HG03175 (cell line): Measurements from ENCODE around the gene RPS6KL1.

Source experiments
- ATAC-seq: cut with Tn5 transposase; IDR thresholded peaks from one replicate; pipeline ENCODE4 v1.9.1; 2021; ENCODE audit warnings: mild to moderate bottlenecking, moderate library complexity; ENCODE audit not compliant: unreplicated experiment

Gene RPS6KL1

DNA sequence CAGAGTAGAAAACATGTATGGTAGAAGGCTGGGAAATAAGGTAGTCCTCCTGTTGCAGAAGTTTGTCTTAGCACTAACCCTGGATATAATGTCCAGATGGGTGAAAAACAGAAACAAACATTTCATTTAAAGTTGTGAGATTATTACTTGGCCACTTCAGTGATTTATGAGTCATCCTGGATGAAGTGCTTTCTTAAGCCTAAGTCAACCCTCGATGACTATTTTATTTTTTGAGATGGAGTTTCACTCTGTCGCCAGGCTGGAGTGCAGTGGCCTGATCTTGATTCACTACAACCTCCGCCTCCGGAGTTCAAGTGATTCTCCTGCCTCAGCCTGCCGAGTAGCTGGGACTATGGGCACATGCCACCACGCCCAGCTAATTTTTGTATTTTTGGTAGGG lies 31.2 kb downstream of the RPS6KL1 start:
- no peak for ATAC-seq

GRCh38 chr14:74890262-74890661 lies 32.8 kb downstream of the RPS6KL1 start:
- no peak for ATAC-seq

DNA sequence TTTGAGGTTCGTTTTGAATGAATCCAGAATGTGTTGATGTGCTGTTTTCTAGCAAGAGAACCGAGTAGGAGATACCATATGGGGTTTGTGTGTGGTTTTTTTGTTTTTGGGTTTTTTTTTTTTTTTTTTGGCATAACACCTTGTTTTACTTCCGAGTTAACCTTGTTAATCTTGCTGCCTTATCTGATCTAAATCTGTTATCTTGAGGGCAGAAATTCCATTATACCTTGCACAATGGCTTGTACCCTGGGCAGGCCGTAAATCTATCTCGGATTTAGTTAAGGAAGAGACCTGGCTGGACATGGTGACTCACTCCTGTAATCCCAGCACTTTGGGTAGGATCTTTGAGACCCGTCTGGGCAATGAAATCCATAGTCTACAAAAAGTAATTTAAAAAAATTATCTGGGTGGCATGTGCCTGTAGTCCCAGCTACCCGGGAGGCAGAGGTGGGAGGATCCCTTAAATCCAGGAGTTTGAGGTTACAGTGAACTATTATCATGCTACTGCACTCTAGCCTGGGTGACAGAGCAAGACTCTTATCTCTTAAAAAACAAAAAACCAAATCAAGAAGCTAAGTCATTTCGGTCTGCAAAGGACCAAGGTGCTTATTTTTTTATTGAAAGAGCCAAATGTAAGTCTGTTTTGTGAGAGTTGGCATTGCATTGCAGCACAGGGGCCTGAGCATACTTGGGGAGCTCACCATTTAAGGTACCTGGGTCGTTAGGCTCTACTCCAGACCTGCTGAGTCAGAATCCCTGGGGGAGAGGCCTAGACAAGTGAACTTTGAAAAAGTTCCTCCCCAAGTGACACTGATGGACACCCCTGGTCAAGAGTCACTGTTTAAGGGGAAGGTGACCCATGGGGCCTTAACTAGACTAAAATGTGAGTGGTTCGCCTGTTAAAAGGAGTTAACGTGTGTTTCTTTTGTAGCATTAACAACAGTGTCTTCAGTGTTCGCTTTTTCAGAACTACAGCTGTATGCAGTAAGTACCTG lies 34.6 kb downstream of the RPS6KL1 start:
- no peak for ATAC-seq

- ATAC-seq = no peak
Observed at GRCh38 chr14:74886001-74886400, 37.1 kb downstream of the RPS6KL1 start.

DNA sequence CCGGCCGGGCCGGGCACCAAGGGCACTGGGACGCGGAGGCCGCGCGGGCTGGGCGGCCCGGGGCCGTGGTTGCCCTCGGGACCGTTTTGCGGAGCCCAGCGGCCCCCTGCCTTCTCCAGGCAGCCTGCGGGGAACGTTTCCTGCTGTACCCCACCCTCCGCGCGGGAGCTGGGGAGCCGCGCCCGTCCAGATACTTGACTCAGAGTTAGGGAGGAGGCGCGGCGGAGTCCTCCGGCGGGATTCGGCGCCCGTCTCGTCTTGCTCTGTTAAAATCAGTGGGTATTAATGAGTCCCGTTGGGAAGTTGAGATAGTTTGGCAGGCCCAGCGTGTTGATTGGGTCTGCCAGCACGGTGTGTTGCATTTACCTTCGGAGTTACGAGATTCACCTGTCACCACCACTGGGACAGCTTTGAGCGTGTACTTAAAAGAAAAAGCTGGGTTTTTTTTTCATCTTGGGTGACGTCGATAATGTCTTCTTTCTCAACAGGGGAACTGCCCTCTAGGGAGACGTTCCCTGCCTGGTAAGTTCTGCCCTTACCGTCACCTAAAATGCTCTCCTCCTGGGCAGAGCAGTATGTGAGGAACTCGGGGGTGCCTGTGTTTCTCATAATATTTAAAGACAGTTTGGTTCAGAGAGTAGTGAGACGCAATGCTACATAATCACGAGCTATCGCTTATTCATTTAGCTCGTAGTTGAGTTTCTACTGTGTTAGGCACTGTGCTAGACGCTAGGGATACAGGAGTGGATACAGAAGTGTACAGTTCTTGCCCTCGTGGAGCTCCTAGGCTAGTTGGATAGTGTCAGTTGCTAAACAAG lies 40.7 kb downstream of the RPS6KL1 start:
- ATAC-seq = peak; percentile 44

GRCh38 chr14:74881431-74882102 lies 41.5 kb downstream of the RPS6KL1 start, which contains the start of gene DLST:
Gene DLST (plus strand): TSS chr14:74881916. CDS start chr14:74881954, 38 bp downstream.
- ATAC-seq = peak; percentile 91

- no peak for ATAC-seq
Observed at GRCh38 chr14:74879427-74880182, 43.5 kb downstream of the RPS6KL1 start.

DNA sequence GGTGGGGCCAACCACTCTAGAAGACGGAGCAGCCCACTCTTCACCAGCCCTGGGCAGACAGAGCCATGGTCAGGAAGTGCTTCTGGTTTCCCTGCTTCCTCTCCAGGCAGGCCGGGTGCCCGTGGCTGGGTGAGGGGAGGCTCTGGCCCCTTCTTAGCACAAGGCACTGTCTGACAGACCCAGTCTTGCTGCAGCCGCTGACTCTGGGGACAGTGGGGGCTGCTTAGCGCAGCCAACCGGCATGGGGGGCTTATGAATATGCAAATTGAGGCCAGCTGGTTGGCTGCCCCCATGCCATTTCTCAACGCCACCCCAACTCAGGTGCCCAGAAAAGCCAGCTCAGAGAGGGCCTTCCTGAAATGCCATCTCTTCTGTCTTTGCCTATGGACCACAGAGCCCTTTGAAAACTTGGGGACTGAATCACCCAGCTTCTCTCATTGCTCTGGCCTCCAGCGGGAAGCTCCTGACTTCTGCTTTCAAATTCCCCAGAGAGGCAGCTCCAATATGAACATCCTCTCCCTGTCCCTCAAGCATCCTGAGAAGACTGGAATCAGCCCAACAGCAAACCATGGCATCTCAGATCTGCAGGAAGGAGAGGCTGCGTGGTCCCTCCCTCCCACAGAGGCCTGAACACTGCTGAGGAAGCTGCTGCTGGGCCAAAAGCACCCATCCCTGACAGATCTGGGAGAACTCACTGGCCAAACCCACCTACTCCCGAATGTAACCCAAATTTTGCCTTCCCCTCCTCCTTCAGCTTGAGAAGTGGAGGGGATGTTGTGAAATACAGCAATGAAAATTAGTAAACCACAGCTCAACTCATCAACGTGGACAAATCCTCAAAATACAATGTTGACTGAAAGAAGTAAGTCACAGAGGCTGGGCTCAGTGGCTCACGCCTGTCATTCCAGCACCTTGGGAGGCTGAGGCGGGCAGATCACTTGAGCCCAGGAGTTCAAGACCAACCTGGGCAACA lies 46.8 kb downstream of the RPS6KL1 start, which contains the start of gene PROX2:
TSS of gene PROX2 (minus strand) at position 205 of the 973 bp plus-strand sequence. CDS start 12,311 bp downstream, outside the sequence.
- ATAC-seq = no peak

- no peak for ATAC-seq
Observed at GRCh38 chr14:74875204-74875603, 47.9 kb downstream of the RPS6KL1 start.

DNA sequence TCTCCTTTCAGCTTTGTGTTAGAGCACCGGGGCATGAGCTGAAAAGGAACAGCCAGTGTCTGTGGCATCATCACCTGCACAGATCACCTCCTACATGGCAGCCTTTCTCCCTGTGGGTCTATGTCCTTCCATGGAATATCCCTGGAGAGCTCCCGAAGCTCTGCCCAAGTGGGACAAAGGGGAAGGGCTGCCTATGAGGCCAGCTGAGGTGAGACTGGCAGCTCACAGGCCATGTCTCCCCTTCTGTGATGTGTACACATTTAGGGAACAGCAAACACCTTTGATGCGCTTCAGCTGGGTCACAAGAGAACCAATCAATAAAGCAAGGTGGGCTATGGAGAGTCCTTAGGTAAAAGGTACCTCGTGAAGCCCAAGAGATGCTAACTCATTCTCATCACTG lies 51.2 kb downstream of the RPS6KL1 start:
- no peak for ATAC-seq

- ATAC-seq = no peak
Observed at GRCh38 chr14:74868739-74869138, 54.3 kb downstream of the RPS6KL1 start.

DNA sequence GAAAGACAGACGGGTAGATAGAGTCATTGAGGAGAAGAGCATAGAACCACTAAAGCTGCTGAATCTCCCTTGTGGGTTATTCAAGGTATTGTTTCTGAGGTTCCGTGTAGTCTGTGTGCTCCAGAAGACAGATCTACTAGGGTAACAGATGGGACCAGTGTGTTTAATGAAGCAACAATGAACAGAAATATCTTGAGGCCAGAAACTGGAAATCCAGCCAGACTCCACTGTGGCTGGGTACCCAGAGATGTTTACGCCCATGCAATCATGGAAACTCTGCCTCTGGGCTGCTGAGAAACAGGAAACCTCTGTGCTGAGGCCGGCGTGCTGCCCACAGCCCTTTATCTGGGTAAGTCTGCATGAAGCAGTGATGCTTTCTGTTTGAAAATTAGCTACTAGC lies 55.4 kb downstream of the RPS6KL1 start:
- ATAC-seq = no peak

GRCh38 chr14:74866708-74867389 lies 56.2 kb downstream of the RPS6KL1 start:
- ATAC-seq = no peak

- ATAC-seq = no peak
Observed at GRCh38 chr14:74865156-74865555, 57.9 kb downstream of the RPS6KL1 start.

- ATAC-seq = no peak
Observed at GRCh38 chr14:74864198-74864597, 58.9 kb downstream of the RPS6KL1 start.

GRCh38 chr14:74863274-74863673 lies 59.8 kb downstream of the RPS6KL1 start:
- ATAC-seq = no peak

GRCh38 chr14:74861734-74862090 lies 61.3 kb downstream of the RPS6KL1 start:
- ATAC-seq = no peak

- ATAC-seq = no peak
Observed at GRCh38 chr14:74860899-74861733, 61.9 kb downstream of the RPS6KL1 start.
